RWPE1 (cell line): ENCODE measurements around the gene RAB3B.
"Not testable (repeated sequence)": the region's sequence is repeated elsewhere in the genome, so short reads cannot be mapped to it uniquely, and the experiment has no call there.

Source experiments
- CTCF ChIA-PET: fragments of 350-600 bp; sonication (Branson Sonifier 250); formaldehyde crosslinking; extraction: SDS; loops from one replicate; lab custom pipeline; 2021; lab: Yijun Ruan, JAX
- POLR2A ChIA-PET: fragments of 400-600 bp; formaldehyde crosslinking; extraction: SDS; loops from one replicate; lab custom pipeline; 2020; ENCODE audit warnings: antibody characterized with exemption; ENCODE audit not compliant: low non-redundant PET; lab: Yijun Ruan, JAX
- DNase-seq: peaks from one replicate; pipeline ENCODE4 v3.0.0; 2012; ENCODE audit warnings: low spot score
- H3K27ac ChIP-seq: fragments of 450-650 bp; 2 replicates; pipeline ENCODE4 v1.5.1; 2017
- CTCF ChIP-seq: fragments of 450-650 bp; conservative IDR thresholded peaks from 2 replicates; pipeline ENCODE4 v1.5.1; 2017; ENCODE audit warnings: low read depth, mild to moderate bottlenecking

Gene RAB3B

GRCh38 chr1:52032124-52032784 lies 41.8 kb upstream of the RAB3B start:
- peak overlapping the region; percentile 83 for H3K27ac ChIP-seq
- CTCF ChIA-PET, result no interaction called here
- POLR2A ChIA-PET, result no interaction called here
- no peak for DNase-seq
- TF ChIP-seq CTCF, result no peak

GRCh38 chr1:52028839-52029238 lies 38.3 kb upstream of the RAB3B start:
- CTCF ChIA-PET, result interaction anchor here (0.6 kb wide), 1 partner anchor 211 kb away, joined by 3 read pairs; no protein-coding TSS in a partner anchor
- H3K27ac ChIP-seq, DNase-seq, POLR2A ChIA-PET: not testable (repeated sequence)

- ChIA-PET POLR2A (no interaction called here), CTCF (no interaction called here)
- no peak for DNase-seq
- H3K27ac ChIP-seq, result no peak overlapping the region
- TF ChIP-seq CTCF, result no peak
Measured at GRCh38 chr1:52028328-52028727, 37.8 kb upstream of the RAB3B start.

GRCh38 chr1:52026278-52026677 lies 35.8 kb upstream of the RAB3B start:
- POLR2A ChIA-PET, result no interaction called here
- no peak overlapping the region for H3K27ac ChIP-seq
- no peak for TF ChIP-seq CTCF
- no peak for DNase-seq
- CTCF ChIA-PET, result no interaction called here

- CTCF ChIA-PET, result no interaction called here
- POLR2A ChIA-PET, result no interaction called here
- no peak for DNase-seq
- no peak overlapping the region for H3K27ac ChIP-seq
- no peak for TF ChIP-seq CTCF
Measured at GRCh38 chr1:52022133-52022532, 31.6 kb upstream of the RAB3B start.

- CTCF ChIA-PET, result interaction anchor here (0.6 to 0.8 kb wide), 2 partner anchors 64 to 111 kb away, joined by 3 read pairs; no protein-coding TSS in a partner anchor
Measured at GRCh38 chr1:52008071-52008809, 17.7 kb upstream of the RAB3B start.

More at GRCh38 chr1:52008071-52008809, 17.7 kb upstream of the RAB3B start:
- no peak for DNase-seq
- POLR2A ChIA-PET, result no interaction called here
- H3K27ac ChIP-seq, result no peak overlapping the region
- no peak for TF ChIP-seq CTCF
